Activated B cell treated with CpG ODN at 0.5 μM for 24 hours (primary cell): Measurements from ENCODE around the gene ULBP2. TPM values are rescaled to one million over a fixed set of nuclear protein-coding genes. Genes with fewer than 3 reads are reported as not detected.
"Not testable (repeated sequence)": the region's sequence is repeated elsewhere in the genome, so short reads cannot be mapped to it uniquely, and the experiment has no call there.

Source experiments
- ATAC-seq: fragments of 200-7000 bp; cut with Tn5 transposase; one replicate; pipeline ENCODE4 v1.10.0; 2021; ENCODE audit warnings: low read depth, mild to moderate bottlenecking, moderate library complexity
- CTCF ChIA-PET: fragments of 350-600 bp; sonication (Branson Sonifier 250); formaldehyde crosslinking; loops from one replicate; lab custom pipeline; 2021; ENCODE audit warnings: antibody characterized with exemption; lab: Charles Lee
- POLR2A ChIA-PET: fragments of 350-600 bp; sonication (Branson Sonifier 250); formaldehyde crosslinking; loops from one replicate; lab custom pipeline; 2021; ENCODE audit warnings: antibody characterized with exemption; lab: Charles Lee
- DNase-seq: peaks from one replicate; pipeline ENCODE4 v3.0.0; 2022
- H3K27ac Mint-ChIP-seq: one replicate; pipeline ENCODE4 v1.8.0; 2020; ENCODE audit warnings: mixed read lengths
- H3K27me3 Mint-ChIP-seq: one replicate; pipeline ENCODE4 v1.8.0; 2021; ENCODE audit warnings: mixed read lengths
- H3K36me3 Mint-ChIP-seq: one replicate; pipeline ENCODE4 v1.8.0; 2021; ENCODE audit warnings: low read depth, mixed read lengths
- H3K4me1 Mint-ChIP-seq: one replicate; pipeline ENCODE4 v1.8.0; 2021; ENCODE audit warnings: mixed read lengths
- H3K4me3 Mint-ChIP-seq: one replicate; pipeline ENCODE4 v1.8.0; 2020; ENCODE audit warnings: mild to moderate bottlenecking, mixed read lengths
- H3K9me3 Mint-ChIP-seq: one replicate; pipeline ENCODE4 v1.8.0; 2020; ENCODE audit warnings: mixed read lengths
- CTCF ChIP-seq: fragments of 200-600 bp; IDR thresholded peaks from one replicate; pipeline ENCODE4 v1.8.0; 2022; ENCODE audit warnings: antibody characterized with exemption, mild to moderate bottlenecking
- intact Hi-C: fragments of 100-400 bp; cut with micrococcal nuclease; formaldehyde crosslinking; loops from one replicate; pipeline ENCODE4 v1.15.1; 2024
- total RNA-seq: library from RNA; stranded (reverse); gene quantifications from 2 replicates; pipeline ENCODE4 v1.2.3, GENCODE V29; 2022

The ULBP2 gene
- total RNA-seq, 1 donor from 2014 or later, result 0.29 TPM

DNA sequence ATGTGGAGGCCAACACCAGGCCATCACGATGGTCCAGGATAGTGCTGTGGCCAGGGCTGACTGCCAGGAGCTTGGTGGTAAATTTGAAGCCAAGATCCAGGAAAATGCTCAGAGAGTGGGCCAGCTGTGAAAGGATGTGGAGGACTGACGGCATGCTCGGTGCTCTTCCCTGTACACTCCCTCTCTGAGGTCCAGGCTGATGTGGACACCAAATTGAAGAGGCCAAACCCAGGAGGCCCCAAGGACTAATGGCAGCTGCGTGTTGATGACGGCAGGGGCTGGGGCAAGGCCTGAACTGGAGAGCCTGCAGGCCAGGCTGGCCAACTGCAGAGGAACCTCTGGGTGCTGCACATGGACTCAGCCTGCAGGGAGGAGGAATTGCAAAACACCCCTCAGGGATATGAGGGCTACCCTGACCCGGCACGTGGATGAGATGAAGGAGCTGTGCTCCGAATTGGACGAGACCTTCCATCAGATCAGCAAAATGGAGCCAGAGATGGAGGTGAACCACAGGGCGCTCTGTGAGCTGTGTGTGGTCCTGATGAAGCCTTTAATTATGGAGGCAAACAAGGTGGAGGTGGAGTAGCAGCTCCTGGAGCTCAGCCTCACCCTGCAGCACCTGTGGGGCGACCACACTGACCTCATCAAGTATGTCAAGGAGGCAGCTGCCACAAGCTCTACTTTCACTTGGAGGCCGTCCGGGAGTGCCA, 37.0 kb upstream of the ULBP2 start:
- no peak overlapping the region for H3K27ac Mint-ChIP-seq
- H3K4me1 Mint-ChIP-seq, result no peaks in the 10 kb centered on the region
- ChIA-PET CTCF (no interaction called here), POLR2A (no interaction called here)
- H3K9me3 Mint-ChIP-seq, result peaks cover 10% of the 10 kb centered on the region
- TF ChIP-seq CTCF, result no peak
- intact Hi-C loops, result no loop called here
- peaks cover 1% of the 10 kb centered on the region for H3K36me3 Mint-ChIP-seq
- peaks cover 13% of the 10 kb centered on the region for H3K27me3 Mint-ChIP-seq
- no peak for DNase-seq
- H3K4me3 Mint-ChIP-seq, result no peak overlapping the region
- ATAC-seq, result no peak

DNA sequence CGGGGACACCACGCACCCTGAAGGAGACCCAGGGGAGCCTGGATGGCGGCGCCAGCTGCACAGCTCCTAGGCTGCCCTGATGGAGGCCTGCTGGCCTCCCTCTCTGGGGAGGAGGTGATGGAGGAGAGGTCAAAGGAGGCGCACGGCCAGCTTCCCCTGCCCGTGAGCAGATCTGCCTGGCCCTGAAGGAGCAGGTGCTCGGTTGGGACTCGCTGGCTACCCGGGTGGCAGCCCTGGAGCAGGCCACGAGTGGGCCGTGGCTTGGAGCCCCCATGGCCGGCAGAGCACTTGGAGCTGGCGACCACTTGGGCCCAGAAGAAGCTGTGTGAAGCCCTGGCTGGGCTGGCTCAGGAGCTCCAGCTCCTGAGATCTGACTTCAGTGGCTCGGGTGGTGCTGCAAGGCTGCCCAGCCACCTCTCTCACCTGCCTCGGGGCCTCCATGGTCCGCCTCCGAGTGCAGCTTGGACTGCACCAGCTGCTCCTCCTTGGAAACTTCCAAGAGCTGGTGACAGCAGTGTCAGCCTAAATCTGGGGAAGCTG, 36.4 kb upstream of the ULBP2 start:
- Mint-ChIP-seq H3K9me3 (peaks cover 10% of the 10 kb centered on the region), H3K4me3 (no peak overlapping the region), H3K27me3 (peaks cover 13% of the 10 kb centered on the region), H3K27ac (no peak overlapping the region), H3K36me3 (peaks cover 1% of the 10 kb centered on the region), H3K4me1 (no peaks in the 10 kb centered on the region)
- ATAC-seq, result no peak
- no peak for DNase-seq
- TF ChIP-seq CTCF, result no peak
- intact Hi-C loops, result no loop called here
- ChIA-PET CTCF (no interaction called here), POLR2A (no interaction called here)

- DNase-seq, result no peak
- no peak for TF ChIP-seq CTCF
- Mint-ChIP-seq H3K27ac (no peak overlapping the region), H3K9me3 (peaks cover 10% of the 10 kb centered on the region), H3K4me1 (no peaks in the 10 kb centered on the region), H3K27me3 (peaks cover 14% of the 10 kb centered on the region), H3K36me3 (peaks cover 1% of the 10 kb centered on the region), H3K4me3 (no peak overlapping the region)
- intact Hi-C loops, result no loop called here
- ATAC-seq, result no peak
- ChIA-PET CTCF (interaction anchor here (0.6 kb wide), 1 partner anchor 489 kb away, joined by 3 read pairs; no protein-coding TSS in a partner anchor), POLR2A (no interaction called here)
These were observed 35.9 kb upstream of the ULBP2 start for GRCh38 chr6:149905911-149906371.

DNA sequence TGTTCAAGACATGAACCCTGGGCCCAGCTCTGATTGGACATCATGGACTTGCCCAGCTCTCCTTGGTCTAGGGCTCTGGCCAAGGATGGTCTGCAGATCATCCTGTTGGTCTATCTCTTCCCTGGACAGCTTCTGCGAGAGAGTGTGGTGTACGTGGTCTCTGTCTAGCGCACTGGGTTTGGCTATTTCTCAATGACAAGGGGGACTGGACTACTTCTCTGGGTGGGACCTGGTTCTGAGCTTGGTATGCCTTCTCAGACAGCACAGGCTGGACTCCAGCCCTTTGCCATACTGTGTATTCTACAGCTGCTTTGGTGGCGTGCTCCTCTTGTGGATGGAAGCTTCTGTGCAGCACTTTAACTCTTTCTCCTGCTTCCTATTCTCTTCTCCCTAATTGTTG, 35.4 kb upstream of the ULBP2 start:
- Mint-ChIP-seq H3K4me1 (no peaks in the 10 kb centered on the region), H3K27ac (no peak overlapping the region), H3K36me3 (peaks cover 1% of the 10 kb centered on the region), H3K27me3 (peaks cover 16% of the 10 kb centered on the region), H3K4me3 (no peak overlapping the region), H3K9me3 (peaks cover 10% of the 10 kb centered on the region)
- no peak for ATAC-seq
- no peak for DNase-seq
- ChIA-PET CTCF (interaction anchor here (0.6 kb wide), 1 partner anchor 489 kb away, joined by 3 read pairs; no protein-coding TSS in a partner anchor), POLR2A (no interaction called here)
- intact Hi-C loops, result no loop called here
- TF ChIP-seq CTCF, result no peak

DNA sequence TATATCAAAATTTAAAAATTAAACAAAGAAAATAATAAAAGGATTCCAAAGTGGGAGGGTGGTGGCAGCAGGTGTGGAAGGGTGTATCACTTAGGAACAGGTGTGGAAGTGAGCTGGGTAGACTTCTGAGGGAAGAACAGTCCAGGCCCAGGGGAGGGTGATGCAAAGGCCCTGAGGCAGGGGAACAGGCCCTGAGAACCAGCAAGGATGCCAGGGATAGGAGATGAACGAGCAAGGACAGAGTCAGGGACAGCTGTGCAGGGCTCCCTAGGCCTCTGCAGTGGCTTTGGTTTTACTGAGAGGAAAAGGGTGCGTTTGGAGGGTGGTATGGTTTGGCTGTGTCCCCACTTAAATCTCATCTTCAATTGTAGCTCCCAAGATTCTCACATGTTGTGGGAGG, 34.5 kb upstream of the ULBP2 start:
- TF ChIP-seq CTCF, result no peak
- H3K9me3 Mint-ChIP-seq, result peaks cover 10% of the 10 kb centered on the region
- peaks cover 14% of the 10 kb centered on the region for H3K27me3 Mint-ChIP-seq
- POLR2A ChIA-PET, result no interaction called here
- peaks cover 1% of the 10 kb centered on the region for H3K36me3 Mint-ChIP-seq
- ATAC-seq, result no peak
- no peak for DNase-seq
- no peak overlapping the region for H3K4me3 Mint-ChIP-seq
- CTCF ChIA-PET, result no interaction called here
- no peak overlapping the region for H3K27ac Mint-ChIP-seq
- intact Hi-C loops, result no loop called here
- no peaks in the 10 kb centered on the region for H3K4me1 Mint-ChIP-seq

- POLR2A ChIA-PET, H3K4me3 Mint-ChIP-seq, ATAC-seq, CTCF ChIA-PET, H3K36me3 Mint-ChIP-seq, intact Hi-C loops, H3K4me1 Mint-ChIP-seq, H3K27ac Mint-ChIP-seq, H3K9me3 Mint-ChIP-seq, DNase-seq: not testable (repeated sequence)
- H3K27me3 Mint-ChIP-seq, result peaks cover 20% of the 10 kb centered on the region
These were observed 33.3 kb upstream of the ULBP2 start for GRCh38 chr6:149908480-149908879.
